Testis (tissue), 2 donors: ENCODE measurements around the gene NLRP3.

Experiments
- CTCF ChIP-seq, 3 experiments: fragments of 450-650 bp in 2 of 3; fragments of 200-600 bp in 1 of 3; sonication (generic) in 1 of 3; IDR thresholded peaks; one replicate each; pipeline ENCODE4 v1.5.1; 2016 to 2019; ENCODE audit warnings: antibody characterized with exemption in 3 of 3, mild to moderate bottlenecking in 2 of 3, moderate library complexity in 1 of 3
- POLR2A ChIP-seq: fragments of 450-650 bp; IDR thresholded peaks from one replicate; pipeline ENCODE4 v1.6.1; 2017; ENCODE audit warnings: antibody characterized with exemption, mild to moderate bottlenecking, moderate library complexity

GRCh38 chr1:247400685-247401084, 15.3 kb upstream of the NLRP3 start:
- TF ChIP-seq POLR2A, result no peak
- no peak for TF ChIP-seq CTCF (IDR thresholded peaks at IDR 0.05)
